CD4-positive, alpha-beta T cell treated with Interleukin-4 for 1 hour (primary cell): ENCODE measurements around the gene C10orf67.
A peak's percentile ranks its signal among the peaks of the same experiment; 100 is the strongest.
"Not testable (repeated sequence)": the region's sequence is repeated elsewhere in the genome, so short reads cannot be mapped to it uniquely, and the experiment has no call there.

Experiments
- DNase-seq, 2 donors: peaks; one replicate each; pipeline ENCODE4 v3.0.0-alpha.2; 2020 to 2022

Gene C10orf67

DNA sequence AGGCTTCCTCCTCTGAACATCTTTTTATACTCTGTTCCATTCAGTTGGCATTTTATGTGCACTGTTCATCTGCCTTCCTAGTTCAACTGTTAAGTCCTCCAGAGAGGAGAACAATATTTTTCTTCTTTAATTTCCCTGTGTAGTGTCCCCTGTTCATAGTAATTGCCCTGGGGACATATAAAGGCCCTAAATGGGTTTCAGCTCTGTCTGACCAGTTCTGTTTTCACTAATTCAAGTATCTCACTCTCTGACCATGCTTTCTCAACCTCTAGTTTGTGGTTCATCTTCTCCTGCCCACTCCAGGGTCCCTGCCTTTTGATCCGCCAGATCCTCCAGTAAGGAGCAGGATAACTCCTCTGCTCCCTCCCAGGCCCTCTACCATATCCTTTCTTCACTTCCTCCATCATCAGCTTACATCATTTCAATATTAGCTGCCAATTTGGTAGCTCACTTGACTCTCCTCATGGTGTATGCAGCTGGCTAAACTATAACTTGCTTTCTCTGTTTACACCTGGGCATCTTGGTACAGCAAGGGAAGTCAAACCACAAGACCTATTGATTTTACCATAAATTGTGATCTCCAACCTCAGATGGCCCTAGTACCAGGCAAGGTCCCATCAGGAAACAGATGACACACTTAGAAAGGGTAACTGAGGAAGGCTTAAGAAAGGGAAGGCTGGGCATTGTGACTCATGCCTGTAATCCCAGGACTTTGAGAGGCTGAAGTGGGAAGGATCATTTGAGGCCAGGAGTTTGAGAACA lies 17.7 kb upstream of the C10orf67 start:
- DNase-seq = no peak

- DNase-seq = no peak
These were observed 17.1 kb upstream of the C10orf67 start for GRCh38 chr10:23361665-23362064.

- DNase-seq = no peak
These were observed 15.2 kb upstream of the C10orf67 start for GRCh38 chr10:23359692-23360380.

DNA sequence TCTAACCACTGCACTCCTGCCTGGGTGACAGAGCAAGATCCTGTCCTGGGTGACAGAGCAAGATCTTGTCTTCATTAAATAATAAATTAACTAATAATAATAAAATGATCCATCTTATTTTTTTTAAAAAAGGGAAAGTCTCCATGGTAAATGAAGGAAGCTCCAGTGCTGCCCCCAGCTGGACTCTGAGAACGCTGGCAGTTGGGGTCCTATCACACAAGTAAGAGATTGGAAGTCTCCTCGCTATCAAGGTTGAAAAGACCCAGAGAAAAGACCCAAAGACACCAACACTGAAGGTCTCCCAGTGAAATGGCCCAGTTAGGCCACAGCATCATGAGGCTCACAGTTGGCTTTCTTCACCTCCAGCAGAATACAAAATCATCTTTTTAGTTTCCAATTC lies 13.8 kb upstream of the C10orf67 start:
- no peak for DNase-seq

DNA sequence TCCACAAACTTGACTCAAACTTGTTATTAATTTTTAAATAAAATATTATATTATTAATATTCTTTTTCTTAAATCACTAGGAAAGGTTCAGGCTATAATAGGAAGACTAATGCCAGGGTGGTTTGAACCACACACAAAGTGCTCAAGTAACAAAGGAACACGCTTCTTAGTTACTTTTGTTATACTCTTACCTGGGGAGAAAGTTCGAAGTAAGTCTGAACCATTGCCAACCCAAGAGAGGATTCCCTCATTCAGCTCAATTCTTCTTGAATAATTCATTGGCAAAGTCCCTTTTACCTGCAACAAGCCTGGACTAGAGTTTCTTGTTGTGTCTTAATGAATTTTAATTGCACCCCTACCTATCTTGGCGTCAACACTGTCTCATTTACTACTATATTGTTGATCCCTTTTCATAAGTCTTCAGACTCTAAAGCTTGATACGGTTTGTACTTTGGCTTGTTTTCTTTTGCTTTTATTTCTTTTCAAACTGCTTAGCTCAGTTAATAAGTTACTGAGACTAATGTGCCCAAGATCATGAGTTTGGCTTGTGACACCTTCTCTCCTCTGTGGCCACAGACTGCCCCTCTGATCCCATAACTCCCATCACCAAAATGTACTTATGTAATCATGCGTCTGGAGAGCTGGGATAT lies 10.2 kb upstream of the C10orf67 start:
- no peak for DNase-seq

- no peak for DNase-seq
These were observed 7.4 kb upstream of the C10orf67 start for GRCh38 chr10:23351926-23352519.

DNA sequence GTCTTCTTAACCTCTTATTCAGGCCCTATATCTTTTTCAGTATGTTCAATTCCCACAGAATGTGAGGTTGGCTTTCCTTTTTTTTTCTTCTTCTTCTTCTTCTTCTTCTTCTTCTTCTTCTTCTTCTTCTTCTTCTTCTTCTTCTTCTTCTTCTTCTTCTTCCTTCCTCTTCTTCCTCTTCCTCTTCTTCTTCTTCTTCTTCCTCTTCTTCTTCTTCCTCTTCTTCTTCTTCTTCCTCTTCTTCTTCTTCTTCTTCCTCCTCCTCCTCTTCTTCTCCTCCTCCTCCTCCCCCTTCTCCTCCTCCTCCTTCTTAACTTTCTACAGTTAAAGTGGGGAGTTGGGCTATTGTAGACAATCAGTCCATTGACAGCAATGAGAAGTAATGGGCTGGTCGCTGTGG lies 6.1 kb upstream of the C10orf67 start:
- DNase-seq = not testable (repeated sequence)

DNA sequence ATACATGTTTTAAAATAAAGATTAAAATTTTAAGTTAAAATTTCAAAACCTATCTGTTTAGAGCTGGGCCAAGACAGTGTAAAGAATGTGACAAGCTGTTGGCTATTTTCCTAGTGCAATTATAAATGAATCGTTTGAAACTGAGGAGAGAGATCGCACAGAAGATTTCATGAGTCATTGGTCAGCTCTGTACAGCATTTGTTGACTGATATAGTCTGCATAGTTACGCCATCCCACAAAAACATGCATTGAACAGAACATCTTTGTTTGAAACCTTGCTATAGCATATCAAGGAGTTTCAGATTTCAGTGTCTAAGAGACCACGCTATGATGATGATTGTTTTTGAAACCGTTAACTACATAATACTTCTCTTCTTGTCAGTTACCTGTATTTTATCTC lies 1.3 kb upstream of the C10orf67 start:
- DNase-seq = no peak

DNA sequence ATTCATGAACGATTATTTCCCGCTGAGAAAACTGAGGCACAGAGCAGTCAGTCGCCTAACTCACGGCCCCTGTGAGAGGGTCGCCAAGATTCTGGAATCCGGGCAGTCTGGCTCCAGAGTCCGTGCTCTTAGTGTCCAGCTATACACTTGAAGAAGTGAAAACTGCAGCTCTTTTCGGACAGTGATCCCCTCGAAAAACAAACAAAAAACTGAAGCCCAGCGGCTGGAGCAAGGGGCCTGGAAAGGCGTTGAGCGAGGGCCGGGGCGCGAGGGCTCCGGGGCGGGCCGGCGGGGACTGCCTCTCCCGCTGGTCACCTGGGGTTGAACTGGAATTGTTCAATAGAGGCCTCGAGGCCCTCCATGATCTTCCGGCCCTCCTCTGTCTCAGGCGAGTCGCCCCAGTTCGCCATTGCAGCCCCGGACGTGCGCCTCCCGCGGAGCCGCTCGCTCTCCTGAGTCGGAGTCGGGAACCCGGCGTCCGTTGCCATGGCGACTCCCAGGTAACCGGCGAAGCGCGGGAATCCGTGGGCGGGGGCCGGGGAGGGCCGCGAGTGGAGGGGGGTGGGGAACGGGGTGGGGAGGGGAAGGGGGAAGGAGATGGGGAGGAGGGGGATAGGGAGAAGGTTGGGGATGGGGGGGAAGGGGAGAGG lies 881 bp downstream of the C10orf67 start:
- peak; percentile 17 to 40 for DNase-seq

GRCh38 chr10:23342213-23342884 lies 2.2 kb downstream of the C10orf67 start:
- peak in 1 of 2 donors; percentile 23 for DNase-seq

DNA sequence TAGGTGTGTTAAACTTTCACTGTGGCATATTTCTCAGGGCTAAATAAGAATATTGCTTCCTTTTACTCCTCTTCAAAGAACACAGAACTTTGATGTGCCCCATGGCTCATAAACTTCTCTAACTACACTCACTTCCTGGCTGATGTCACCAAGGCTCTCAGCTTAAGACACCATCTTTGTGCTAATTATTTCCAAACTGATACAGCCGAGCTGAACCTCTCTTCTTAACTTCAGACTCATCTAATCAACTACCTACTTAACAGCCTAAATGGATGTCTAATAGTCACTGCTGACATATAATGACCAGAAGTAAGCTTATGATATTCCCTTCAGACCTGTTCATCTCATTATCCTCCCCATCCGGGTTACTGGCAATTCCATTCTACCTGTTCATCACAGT lies 3.6 kb downstream of the C10orf67 start:
- peak in 1 of 2 donors; percentile 45 for DNase-seq

DNA sequence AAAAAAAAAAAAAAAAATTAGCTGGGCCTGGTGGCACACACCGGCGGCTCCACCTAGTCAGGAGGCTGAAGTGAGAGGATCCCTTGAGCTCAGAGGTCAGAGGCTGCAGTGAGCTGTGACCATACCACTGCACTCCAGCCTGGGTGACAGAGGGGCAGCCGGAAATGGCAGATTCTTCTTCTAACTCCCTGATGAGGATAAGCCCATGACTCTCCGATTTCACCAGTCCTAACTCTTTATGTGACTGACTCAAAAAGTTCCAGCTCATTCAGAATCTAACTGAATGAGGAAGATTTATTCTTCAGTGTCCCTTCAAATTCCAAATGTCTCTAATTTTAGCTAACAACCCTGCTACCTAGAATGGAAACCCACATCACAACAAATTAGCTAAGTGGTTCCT lies 4.2 kb downstream of the C10orf67 start:
- DNase-seq = no peak

DNA sequence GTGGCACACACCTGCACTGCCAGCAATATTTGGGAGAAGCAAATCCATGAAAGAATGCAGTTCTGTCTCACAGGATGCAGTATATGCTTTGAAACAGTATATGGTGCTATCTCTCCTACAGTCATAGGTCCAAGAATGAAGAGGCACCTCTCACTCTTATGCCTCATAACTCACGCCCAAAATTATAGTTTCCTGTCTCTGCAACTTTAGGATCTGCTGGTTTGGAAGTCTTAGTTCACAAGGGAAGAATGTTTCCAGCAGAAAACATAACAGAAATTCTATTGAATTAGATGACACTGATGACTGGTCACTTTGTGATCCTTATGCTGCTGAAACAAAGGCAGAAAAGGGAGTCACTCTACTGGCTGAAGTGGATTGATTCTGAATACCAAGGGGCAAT lies 5.7 kb downstream of the C10orf67 start:
- DNase-seq = no peak

- DNase-seq = no peak
These were observed 6.3 kb downstream of the C10orf67 start for GRCh38 chr10:23338155-23338828.

- DNase-seq = no peak
These were observed 7.0 kb downstream of the C10orf67 start for GRCh38 chr10:23337616-23338015.

- DNase-seq = no peak
These were observed 12.9 kb downstream of the C10orf67 start for GRCh38 chr10:23331567-23332301.

DNA sequence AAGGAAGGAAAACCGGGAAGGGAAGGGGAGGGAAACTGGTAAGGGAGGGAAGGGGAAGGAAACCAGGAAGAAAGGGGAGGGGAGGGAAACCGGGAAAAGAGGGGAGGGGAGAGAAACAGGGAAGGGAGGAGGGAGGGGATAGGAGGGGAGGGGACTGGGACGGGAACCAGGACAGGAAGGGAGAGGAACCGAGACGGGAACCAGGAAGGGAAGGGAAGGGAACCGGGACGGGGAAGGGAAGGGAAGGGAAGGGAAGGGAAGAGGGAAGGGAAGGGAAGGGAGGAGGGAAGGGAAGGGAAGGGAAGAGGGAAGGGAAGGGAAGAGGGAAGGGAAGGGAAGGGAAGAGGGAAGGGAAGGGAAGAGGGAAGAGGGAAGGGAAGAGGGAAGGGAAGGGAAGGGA lies 13.6 kb downstream of the C10orf67 start:
- DNase-seq = no peak

DNA sequence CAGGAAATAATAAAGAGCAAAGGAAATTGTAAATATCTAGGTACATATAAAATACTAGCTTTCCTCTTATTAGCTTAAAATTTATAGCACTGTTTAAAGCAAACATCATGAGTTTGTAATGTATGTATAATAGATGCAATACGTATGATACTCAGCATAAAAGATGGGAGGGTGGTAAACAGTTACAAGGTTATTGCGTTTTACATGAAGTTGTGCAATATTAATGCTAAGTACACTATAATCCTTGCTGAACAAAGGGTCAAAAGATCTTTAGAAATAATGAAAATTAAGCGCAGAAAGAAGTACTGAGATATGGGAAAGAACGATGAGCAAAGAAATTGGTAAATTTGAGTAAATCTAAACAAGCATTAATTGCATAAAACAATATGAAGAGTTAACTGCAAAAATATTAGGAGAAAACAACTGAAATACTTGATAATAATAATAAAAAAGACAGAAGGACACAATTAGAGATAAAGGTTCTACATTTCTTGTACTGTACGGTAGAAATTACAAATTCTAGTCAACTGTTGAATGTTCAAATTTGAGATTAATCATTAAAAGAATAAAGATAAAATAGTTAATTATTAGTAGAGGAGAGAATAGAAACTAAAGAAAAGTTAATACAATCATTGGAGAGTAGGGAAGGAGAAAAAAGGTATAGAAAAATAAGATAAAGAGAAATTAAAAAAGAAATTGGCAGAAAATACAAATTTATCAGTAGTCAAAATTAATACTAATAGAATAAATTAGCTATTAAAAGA lies 17.9 kb downstream of the C10orf67 start:
- no peak for DNase-seq

- no peak for DNase-seq
These were observed 19.5 kb downstream of the C10orf67 start for GRCh38 chr10:23325132-23325531.

GRCh38 chr10:23324351-23324750 lies 20.2 kb downstream of the C10orf67 start:
- no peak for DNase-seq
